Kidney tubule cell (primary cell): ENCODE measurements around the gene RNF41.

Source experiments
- DNase-seq: peaks from one replicate; pipeline ENCODE4 v3.0.0-alpha.2; 2018; ENCODE audit warnings: low spot score

The RNF41 gene

DNA sequence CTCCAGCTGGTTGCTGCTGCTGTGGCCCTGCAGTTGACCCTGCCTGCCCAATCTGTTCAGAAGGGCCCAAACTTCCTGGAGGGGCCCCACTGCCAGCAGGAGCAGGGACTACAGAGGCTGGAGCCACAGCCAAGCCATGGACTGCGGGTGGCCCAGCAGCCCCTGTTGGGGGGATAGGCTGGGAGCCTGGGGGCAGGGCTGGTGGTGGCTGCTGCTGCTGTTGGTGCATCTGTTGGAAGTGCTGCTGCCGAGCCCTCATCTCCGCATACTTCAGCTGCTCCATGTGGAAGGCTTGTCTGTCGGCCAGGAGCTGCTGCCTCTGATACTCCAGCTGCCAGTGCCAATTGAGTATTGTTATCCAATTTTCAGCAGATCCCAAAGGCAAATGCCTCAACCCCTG is 56.4 kb downstream of the RNF41 start:
- DNase-seq: no peak

DNA sequence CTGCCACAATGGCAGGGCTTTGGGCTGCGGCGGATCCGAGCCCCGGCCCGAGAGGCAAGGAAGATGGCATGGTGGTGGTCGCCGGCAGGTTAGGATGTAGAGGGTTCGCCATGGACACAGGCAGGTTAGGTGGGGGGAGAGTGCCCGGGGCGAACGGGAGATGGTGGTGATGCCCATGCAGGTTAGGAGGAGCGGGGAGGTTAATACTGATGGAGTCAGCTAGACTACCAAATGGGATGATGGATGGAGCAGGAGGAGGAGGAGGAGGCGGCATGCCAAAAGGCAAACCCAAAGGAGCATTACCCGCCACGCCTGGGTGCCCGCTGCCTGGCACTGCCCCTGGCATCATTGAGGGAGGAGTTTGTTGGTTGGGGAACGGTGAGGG is 57.4 kb downstream of the RNF41 start:
- peak; percentile 35 for DNase-seq

GRCh38 chr12:56163533-56164344 is 58.0 kb downstream of the RNF41 start:
- DNase-seq: peak; percentile 20

- DNase-seq: peak; percentile 44
Measured at GRCh38 chr12:56162468-56163290, 59.0 kb downstream of the RNF41 start.

- DNase-seq: peak; percentile 11
Measured at GRCh38 chr12:56161690-56162351, 59.9 kb downstream of the RNF41 start.

GRCh38 chr12:56160894-56161689 is 60.6 kb downstream of the RNF41 start:
- no peak for DNase-seq

DNA sequence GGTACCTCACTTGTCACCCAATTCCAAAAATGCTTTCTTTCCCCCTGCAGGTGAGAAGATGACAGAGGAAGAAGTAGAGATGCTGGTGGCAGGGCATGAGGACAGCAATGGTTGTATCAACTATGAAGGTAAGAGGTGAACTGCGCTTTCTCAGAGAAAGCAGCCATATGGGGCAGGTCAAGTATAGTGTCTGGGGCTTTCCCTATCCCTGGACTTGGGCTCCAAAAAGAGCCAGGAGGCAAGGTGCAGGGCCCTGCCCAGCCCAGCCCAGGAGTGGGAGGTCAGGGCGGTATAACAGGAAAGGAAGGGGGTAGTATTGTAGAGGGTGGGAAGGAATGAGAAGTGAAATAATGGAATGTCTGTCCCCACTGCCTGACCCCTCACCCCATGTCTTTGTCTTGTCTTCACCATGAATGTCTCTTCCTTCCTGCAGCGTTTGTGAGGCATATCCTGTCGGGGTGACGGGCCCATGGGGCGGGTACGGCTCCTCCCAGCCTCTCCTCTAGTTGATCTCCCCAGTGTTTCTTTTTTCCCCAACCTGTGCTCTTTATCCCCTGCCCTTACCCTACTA is 61.4 kb downstream of the RNF41 start:
- peak; percentile 58 for DNase-seq

GRCh38 chr12:56159482-56160192 is 62.1 kb downstream of the RNF41 start:
- no peak for DNase-seq

GRCh38 chr12:56158926-56159461 is 62.7 kb downstream of the RNF41 start:
- DNase-seq: peak; percentile 80

DNA sequence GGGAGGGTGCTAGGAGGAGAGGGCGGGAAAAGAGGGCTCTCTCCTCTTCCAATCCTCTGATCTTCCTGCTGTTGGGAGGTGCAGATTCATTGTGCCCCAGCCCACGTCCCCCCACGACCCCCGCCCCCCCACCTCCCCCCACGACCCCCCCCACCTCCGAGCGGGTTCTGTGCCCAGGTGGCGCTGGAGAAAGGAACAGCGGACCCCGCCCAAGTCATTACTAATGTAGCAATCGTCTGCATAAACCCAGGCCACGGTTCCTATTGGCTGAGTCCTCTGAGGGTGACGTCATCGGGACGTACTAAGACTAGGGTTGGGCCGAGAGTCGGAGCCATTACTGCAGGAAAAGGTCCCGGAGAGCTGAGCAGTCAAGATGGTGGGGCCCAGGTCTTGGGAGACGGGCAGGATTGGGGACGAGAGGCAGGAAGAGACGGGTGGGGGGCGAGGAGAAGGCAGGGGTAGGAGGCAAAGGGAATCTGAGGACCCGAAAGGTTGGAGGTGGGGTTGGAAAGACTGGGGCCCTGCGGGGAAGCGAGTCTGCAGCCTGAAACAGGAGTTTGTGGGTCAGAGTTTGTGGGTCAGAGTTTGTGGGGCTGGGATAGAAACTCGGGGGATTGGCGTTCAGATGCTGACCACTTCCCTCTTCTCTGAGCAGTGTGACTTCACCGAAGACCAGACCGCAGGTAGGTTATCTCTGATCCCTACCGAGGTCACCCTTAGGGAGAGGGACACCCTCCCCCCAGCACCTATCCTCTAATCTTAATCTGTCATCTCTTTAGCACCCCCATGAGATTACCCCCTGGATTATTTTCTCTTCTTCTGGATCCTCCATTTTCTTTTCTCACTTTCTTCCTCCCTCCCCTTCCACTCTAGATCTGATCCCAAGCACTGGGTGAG is 63.4 kb downstream of the RNF41 start, which contains the start of gene MYL6:
Gene MYL6 (plus strand): TSS at position 331 of the 897 bp plus-strand sequence. CDS start 43 bp downstream, at position 374.
- DNase-seq: peak; percentile 98

GRCh38 chr12:56157201-56158028 is 64.3 kb downstream of the RNF41 start:
- peak; percentile 87 for DNase-seq

DNA sequence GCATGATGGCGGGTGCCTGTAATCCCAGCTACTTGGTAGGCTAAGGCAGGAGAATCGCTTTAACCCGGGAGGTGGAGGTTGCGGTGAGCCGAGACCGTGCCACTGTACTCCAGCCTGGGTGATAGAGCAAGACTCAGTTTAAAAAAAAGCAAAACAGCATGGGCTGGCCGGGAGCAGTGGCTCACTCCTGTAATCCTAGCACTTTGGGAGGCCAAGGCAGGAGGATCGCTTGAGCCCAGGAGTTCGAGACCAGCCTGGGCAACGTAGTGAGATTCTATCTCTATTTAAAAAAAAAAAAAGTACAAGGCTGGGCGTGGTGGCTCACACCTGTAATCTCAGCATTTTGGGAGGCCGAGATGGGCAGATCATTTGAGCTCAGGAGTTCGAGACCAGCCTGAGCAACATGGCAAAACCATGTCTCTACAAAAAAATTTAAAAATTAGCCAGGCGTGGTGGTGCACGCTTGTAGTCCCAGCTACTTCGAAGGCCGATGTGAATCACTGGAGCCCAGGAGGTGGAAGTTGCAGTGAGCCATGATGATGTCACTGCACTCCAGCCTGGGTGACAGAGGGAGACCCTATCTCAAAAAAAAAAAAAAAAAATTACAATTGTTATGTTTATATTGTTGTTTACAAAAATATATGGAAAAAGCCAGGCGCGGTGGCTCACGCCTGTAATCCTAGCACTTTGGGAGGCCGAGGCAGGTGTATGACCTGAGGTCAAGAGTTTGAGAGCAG is 65.1 kb downstream of the RNF41 start:
- peak; percentile 86 for DNase-seq

- no peak for DNase-seq
Measured at GRCh38 chr12:56155256-56155845, 66.4 kb downstream of the RNF41 start.

DNA sequence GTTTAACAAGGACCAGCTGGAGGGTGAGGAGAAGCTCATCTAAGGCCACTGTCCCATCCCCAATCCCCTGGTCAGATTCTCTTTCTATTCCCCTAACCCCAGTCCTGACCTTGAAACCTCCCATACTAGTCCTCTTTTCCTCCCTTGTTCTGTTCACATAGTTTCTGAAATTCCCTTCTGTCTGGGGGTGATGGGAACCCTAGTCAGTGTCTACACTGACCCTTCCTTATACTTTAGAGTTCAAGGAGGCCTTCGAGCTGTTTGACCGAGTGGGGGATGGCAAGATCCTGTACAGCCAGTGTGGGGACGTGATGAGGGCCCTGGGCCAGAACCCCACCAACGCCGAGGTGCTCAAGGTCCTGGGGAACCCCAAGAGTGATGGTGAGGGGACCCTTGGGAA is 66.9 kb downstream of the RNF41 start:
- no peak for DNase-seq

DNA sequence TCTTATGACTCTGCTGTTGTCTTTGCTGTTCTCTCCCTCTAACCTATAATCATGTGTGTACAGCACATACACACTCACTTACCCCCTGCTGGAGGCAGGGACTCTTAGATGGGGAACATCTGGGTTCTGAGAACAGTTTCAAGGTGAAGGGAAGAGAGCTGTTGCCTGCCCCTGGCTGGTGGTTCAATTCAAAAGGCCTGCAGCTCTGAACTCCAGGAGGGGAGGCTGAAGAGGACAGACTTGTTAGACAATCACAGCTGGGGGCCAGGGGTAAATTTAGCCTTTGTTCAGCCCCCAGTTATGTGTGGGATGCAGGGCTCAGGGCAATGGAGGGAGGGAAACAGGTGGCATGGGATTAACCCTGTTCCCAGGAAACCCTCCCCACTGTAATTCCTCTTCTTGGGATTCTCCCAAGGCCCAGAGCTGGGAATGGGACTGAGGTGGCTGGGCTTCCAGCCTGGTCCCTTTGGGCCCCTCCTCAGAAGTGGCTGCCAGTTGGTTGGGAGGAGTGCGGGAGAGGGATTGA is 67.4 kb downstream of the RNF41 start:
- DNase-seq: no peak

DNA sequence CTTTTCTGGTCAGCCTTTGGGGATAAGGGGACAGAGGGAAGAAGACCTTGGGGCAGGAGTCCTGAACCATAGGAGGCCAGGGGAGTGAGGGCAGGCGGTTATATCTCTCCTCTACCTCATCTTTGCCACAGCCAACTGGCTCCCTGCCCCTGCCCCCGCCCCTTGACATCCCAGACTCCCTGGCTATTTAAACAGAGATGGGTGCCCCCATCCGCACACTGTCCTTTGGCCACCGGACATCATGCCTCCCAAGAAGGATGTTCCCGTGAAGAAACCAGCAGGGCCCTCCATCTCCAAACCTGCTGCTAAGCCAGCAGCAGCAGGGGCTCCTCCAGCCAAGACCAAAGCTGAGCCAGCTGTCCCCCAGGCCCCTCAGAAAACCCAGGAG is 68.0 kb downstream of the RNF41 start:
- DNase-seq: no peak
